ENCODE data around the gene ATP8B2.

Gene ATP8B2

DNA sequence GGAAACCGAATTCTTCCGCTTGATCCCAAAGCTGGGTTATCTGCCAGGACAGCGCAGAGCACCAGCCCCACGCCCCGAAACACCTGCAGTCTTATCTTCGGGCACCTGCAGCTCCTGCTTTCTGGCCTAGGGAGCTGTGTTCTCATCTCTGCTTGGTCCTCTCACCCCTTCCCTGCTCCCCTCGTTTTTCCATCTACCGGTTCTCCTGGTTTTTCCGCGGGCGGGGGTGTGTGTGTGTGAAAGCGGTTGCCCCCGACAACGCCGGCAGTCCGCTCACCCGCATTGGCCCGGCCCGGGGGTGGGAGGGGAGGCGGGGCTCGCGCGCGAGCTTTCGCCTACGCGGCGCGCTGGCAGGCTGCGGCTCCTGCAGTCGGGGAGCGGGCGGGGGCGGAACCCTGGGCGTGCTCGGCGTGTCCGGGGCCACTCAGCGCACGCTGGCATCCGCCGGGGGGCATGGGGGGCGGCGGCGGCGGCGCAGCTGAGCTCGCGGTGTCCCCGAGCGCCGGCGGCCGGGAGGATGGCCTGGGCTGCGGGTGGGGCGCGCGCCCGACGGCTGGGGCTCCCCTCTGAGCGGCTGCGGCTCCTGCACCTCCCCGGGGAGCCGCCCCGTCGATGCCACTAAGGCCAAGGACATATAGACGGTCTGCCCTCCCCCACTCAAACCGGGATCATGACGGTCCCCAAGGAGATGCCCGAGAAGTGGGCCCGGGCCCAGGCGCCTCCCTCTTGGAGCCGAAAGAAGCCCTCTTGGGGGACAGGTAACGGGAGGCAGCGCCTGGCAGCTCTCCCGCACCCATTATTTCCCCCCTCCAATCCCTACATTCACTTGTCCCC is 3.2 kb downstream of the ATP8B2 start:
- H3K4me3 ChIP-seq (ENCODE audit: low read depth in 1 of 2, low read length in 2 of 2), result peak overlapping the region; percentile 12 to 69; a peak in 3 of 4 replicates
- peak overlapping the region; percentile 26; the same call in 1 of the 2 replicates for H3K27ac ChIP-seq (ENCODE audit: low read length)
- H2AFZ ChIP-seq (ENCODE audit: low read depth, low read length), result peak overlapping the region; percentile 55
- ATAC-seq (ENCODE audit: insufficient read depth, low read depth) (peak; percentile 79), DNase-seq (peak; percentile 91)
- peaks cover 31% of the 10 kb centered on the region for H3K36me3 ChIP-seq (ENCODE audit: insufficient read depth, low read length)
- no peaks in the 10 kb centered on the region for H3K27me3 ChIP-seq (ENCODE audit: insufficient read depth, low read length, poor library complexity)
- H3K79me2 ChIP-seq (ENCODE audit: insufficient read depth, low read length), result peaks cover 13% of the 10 kb centered on the region
- peaks cover 36% of the 10 kb centered on the region for H4K20me1 ChIP-seq (ENCODE audit: insufficient read depth, low read length)
- TF ChIP-seq EZH2 (IDR thresholded peaks at IDR 0.05; ENCODE audit: borderline replicate concordance, low read depth, low read length, severe bottlenecking), result no peak
- TF ChIP-seq, protein P1, sequence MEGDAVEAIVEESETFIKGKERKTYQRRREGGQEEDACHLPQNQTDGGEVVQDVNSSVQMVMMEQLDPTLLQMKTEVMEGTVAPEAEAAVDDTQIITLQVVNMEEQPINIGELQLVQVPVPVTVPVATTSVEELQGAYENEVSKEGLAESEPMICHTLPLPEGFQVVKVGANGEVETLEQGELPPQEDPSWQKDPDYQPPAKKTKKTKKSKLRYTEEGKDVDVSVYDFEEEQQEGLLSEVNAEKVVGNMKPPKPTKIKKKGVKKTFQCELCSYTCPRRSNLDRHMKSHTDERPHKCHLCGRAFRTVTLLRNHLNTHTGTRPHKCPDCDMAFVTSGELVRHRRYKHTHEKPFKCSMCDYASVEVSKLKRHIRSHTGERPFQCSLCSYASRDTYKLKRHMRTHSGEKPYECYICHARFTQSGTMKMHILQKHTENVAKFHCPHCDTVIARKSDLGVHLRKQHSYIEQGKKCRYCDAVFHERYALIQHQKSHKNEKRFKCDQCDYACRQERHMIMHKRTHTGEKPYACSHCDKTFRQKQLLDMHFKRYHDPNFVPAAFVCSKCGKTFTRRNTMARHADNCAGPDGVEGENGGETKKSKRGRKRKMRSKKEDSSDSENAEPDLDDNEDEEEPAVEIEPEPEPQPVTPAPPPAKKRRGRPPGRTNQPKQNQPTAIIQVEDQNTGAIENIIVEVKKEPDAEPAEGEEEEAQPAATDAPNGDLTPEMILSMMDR (IDR thresholded peaks at IDR 0.05; ENCODE audit: borderline replicate concordance, extremely low read depth, low read length, poor library complexity, severe bottlenecking), result no peak
- H3K9me3 ChIP-seq (ENCODE audit: insufficient read depth, low read length, severe bottlenecking), result no peaks in the 10 kb centered on the region
- peaks cover 50% of the 10 kb centered on the region for H3K4me1 ChIP-seq (ENCODE audit: insufficient read depth, low read length)
- peak overlapping the region; percentile 51 for H3K9ac ChIP-seq (ENCODE audit: low read depth, low read length)
- peak overlapping the region; percentile 92 for H3K4me2 ChIP-seq (ENCODE audit: insufficient read depth, low read length)

DNA sequence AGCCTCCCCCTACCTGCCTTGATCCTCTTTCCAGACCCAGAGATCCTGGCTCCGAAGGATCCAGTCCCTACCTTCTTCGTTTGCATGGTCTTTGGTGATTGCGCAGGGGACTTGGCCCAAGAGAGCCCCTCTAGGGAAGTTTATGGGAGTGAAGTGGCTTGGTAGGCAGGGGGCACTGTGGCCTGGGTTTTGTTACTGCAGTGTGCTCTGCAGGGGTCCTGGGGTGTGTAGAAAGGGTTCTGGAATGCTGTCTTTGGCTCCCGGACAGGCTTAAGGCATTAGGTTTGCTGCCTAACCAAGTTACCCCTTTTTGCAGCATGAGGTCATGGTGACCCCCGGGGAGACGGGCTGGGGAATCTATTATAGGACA is 3.8 kb downstream of the ATP8B2 start:
- no peak for TF ChIP-seq EZH2 (IDR thresholded peaks at IDR 0.05; ENCODE audit: borderline replicate concordance, low read depth, low read length, severe bottlenecking)
- TF ChIP-seq, protein P1 (IDR thresholded peaks at IDR 0.05; ENCODE audit: borderline replicate concordance, extremely low read depth, low read length, poor library complexity, severe bottlenecking), result peak; percentile 53
- peak overlapping the region; percentile 12 to 69; a peak in 3 of 4 replicates for H3K4me3 ChIP-seq (ENCODE audit: low read depth in 1 of 2, low read length in 2 of 2)
- peak overlapping the region; percentile 51 for H3K9ac ChIP-seq (ENCODE audit: low read depth, low read length)
- DNase-seq (no peak), ATAC-seq (ENCODE audit: insufficient read depth, low read depth) (no peak)
- peaks cover 36% of the 10 kb centered on the region for H4K20me1 ChIP-seq (ENCODE audit: insufficient read depth, low read length)
- H3K9me3 ChIP-seq (ENCODE audit: insufficient read depth, low read length, severe bottlenecking), result no peaks in the 10 kb centered on the region
- peak overlapping the region; percentile 92 for H3K4me2 ChIP-seq (ENCODE audit: insufficient read depth, low read length)
- H3K4me1 ChIP-seq (ENCODE audit: insufficient read depth, low read length), result peaks cover 47% of the 10 kb centered on the region
- H3K79me2 ChIP-seq (ENCODE audit: insufficient read depth, low read length), result peaks cover 13% of the 10 kb centered on the region
- H3K27ac ChIP-seq (ENCODE audit: low read length), result no peak overlapping the region
- H3K36me3 ChIP-seq (ENCODE audit: insufficient read depth, low read length), result peaks cover 34% of the 10 kb centered on the region
- no peaks in the 10 kb centered on the region for H3K27me3 ChIP-seq (ENCODE audit: insufficient read depth, low read length, poor library complexity)
- no peak overlapping the region for H2AFZ ChIP-seq (ENCODE audit: low read depth, low read length)

DNA sequence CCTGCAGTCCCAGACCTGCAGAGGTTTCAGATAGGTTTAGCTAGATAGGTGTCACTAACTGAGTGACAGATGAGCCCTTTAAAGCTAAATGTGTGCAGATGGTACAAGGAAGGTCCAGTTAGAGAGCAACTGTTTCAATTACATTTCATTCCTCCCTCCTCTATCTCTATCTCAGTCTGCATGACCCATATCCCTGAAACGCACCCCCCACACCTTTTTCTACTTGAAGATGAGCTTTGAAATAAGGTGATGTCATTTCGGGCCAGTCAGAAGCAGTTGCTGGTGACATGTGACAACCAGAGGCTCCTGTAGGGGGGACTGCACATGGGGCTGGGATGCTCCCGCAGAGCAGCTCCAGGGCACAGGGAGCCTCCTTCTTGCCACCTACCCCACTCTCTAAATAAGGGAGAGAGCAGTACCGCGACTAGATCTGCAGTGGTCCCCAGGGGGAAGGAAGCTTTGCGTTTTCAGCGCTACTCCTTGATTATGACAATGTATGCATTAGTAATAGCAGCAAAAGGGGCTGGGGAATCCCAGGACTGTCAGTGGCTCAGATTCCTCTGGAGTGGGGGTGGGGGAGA is 4.3 kb downstream of the ATP8B2 start:
- DNase-seq, result no peak
- TF ChIP-seq, protein P1 (IDR thresholded peaks at IDR 0.05; ENCODE audit: borderline replicate concordance, extremely low read depth, low read length, poor library complexity, severe bottlenecking), result no peak
- TF ChIP-seq EZH2 (IDR thresholded peaks at IDR 0.05; ENCODE audit: borderline replicate concordance, low read depth, low read length, severe bottlenecking), result no peak

More for the DNA sequence above, 4.3 kb downstream of the ATP8B2 start:
- no peak overlapping the region for H3K4me3 ChIP-seq (ENCODE audit: low read depth in 1 of 2, low read length in 2 of 2)
- no peak overlapping the region for H3K4me2 ChIP-seq (ENCODE audit: insufficient read depth, low read length)
- H3K79me2 ChIP-seq (ENCODE audit: insufficient read depth, low read length), result peaks cover 13% of the 10 kb centered on the region
- no peak overlapping the region for H3K27ac ChIP-seq (ENCODE audit: low read length)
- no peaks in the 10 kb centered on the region for H3K27me3 ChIP-seq (ENCODE audit: insufficient read depth, low read length, poor library complexity)
- no peak for ATAC-seq (ENCODE audit: insufficient read depth, low read depth)
- H3K9ac ChIP-seq (ENCODE audit: low read depth, low read length), result no peak overlapping the region
- no peak overlapping the region for H2AFZ ChIP-seq (ENCODE audit: low read depth, low read length)
- peaks cover 42% of the 10 kb centered on the region for H3K4me1 ChIP-seq (ENCODE audit: insufficient read depth, low read length)
- no peaks in the 10 kb centered on the region for H3K9me3 ChIP-seq (ENCODE audit: insufficient read depth, low read length, severe bottlenecking)
- peaks cover 40% of the 10 kb centered on the region for H3K36me3 ChIP-seq (ENCODE audit: insufficient read depth, low read length)
- peaks cover 36% of the 10 kb centered on the region for H4K20me1 ChIP-seq (ENCODE audit: insufficient read depth, low read length)

All from DND-41 (cell line).